Bronchial epithelial cell (primary cell): ENCODE results near the gene TENM4. TPM values are rescaled to one million over a fixed set of nuclear protein-coding genes. Genes with fewer than 3 reads are reported as not detected.

Experiments
- DNase-seq: peaks from one replicate; pipeline ENCODE4 v3.0.0-alpha.2; 2010; ENCODE audit warnings: low read depth
- FAIRE-seq: peaks from 2 replicates; lab custom pipeline; 2011; peaks lifted over from hg19 to GRCh38; lab: Jason Lieb, UNC
- H3K27me3 ChIP-seq: 2 replicates; pipeline ENCODE4 v1.5.1; 2011; ENCODE audit warnings: low read length; ENCODE audit not compliant: control insufficient read depth, insufficient read depth
- H3K36me3 ChIP-seq: 2 replicates; pipeline ENCODE4 v1.5.1; 2011; ENCODE audit warnings: low read length; ENCODE audit not compliant: control insufficient read depth, insufficient read depth
- H3K4me3 ChIP-seq: 2 replicates; pipeline ENCODE4 v1.5.1; 2011; ENCODE audit warnings: mild to moderate bottlenecking, low read depth, low read length, control low read depth
- CTCF ChIP-seq: IDR thresholded peaks from 2 replicates; pipeline ENCODE4 v1.5.1; 2011; ENCODE audit warnings: mild to moderate bottlenecking, moderate library complexity, low read length, control low read depth, inconsistent platforms; ENCODE audit not compliant: insufficient read depth, severe bottlenecking
- total RNA-seq: library from RNA; depleted of rRNA; stranded (reverse); fragments of >200 nt; gene quantifications from 2 replicates; pipeline ENCODE4 v1.2.1, GENCODE V29; 2014

The TENM4 gene
- total RNA-seq, 1 donor from 2014 or later, result 6.1 TPM

DNA sequence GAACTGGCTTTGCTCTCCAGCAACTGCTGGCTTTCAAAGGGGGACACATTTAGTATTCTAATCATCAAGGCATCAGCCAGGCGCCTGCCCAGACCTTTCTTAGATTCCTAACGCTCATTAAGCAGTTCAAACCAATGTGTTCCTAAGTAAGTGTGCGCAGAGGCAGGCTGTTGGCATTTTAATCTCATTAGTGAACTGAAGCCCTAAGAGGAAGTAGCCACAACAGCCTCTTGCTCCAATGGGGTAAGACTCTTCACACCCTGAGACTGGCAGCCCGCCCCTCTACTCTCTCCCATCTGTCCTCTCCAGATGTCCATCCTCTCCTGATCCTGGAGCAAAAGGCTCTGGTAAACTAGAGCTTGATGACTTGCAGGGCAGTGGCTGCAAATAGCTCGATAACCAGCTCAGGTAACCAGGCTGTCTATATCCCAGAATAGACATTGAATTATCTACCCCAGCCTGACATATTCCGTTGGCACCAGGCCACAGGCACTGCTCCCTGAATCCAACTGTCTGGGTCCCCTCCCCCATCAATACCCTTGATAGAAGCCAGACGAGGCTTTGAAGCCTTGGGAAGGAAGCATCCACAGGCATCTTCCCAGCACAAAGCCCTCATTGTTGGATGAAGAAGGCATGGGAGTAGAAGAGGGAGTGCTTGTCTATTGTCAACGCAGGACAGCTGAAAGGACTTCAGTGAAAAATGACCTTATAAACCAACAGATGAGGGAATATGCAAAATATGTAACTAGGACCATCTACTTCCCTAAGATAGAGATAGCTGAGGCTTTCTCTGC is 321.1 kb downstream of the TENM4 start:
- TF ChIP-seq CTCF, result no peak
- H3K4me3 ChIP-seq, result no peak overlapping the region
- no peak for FAIRE-seq
- DNase-seq, result no peak
- H3K36me3 ChIP-seq, result no peaks in the 10 kb centered on the region
- no peaks in the 10 kb centered on the region for H3K27me3 ChIP-seq

DNA sequence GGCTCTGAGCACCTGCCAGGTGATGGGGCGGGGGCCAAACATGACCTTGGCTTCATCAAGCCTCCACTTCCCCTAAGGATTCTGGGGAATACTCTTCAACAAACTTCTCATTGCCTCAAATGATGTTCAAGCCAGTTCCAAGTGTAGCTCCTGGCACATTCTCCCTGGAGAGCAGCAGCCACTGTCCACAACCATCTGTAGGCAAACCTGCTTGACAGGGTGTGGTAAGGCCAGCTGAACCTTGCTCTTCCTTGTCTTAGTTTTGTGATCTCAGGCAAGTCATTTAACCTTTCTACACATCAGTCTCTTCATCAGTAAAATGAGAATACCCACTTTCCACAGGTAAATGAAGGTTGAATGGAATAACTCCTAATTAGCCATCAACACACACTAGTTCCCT is 323.3 kb downstream of the TENM4 start:
- no peaks in the 10 kb centered on the region for H3K36me3 ChIP-seq
- no peak for FAIRE-seq
- no peak overlapping the region for H3K4me3 ChIP-seq
- H3K27me3 ChIP-seq, result no peaks in the 10 kb centered on the region
- no peak for TF ChIP-seq CTCF
- DNase-seq, result no peak

- Histone ChIP-seq H3K4me3 (no peak overlapping the region), H3K36me3 (no peaks in the 10 kb centered on the region), H3K27me3 (no peaks in the 10 kb centered on the region)
- DNase-seq (peak; percentile 78), FAIRE-seq (no peak)
- no peak for TF ChIP-seq CTCF
Measured at GRCh38 chr11:79116600-79116999, 324.2 kb downstream of the TENM4 start.

- no peaks in the 10 kb centered on the region for H3K27me3 ChIP-seq
- H3K36me3 ChIP-seq, result no peaks in the 10 kb centered on the region
- no peak for FAIRE-seq
- TF ChIP-seq CTCF, result no peak
- DNase-seq, result no peak
- no peak overlapping the region for H3K4me3 ChIP-seq
Measured at GRCh38 chr11:79113054-79113690, 327.7 kb downstream of the TENM4 start.

DNA sequence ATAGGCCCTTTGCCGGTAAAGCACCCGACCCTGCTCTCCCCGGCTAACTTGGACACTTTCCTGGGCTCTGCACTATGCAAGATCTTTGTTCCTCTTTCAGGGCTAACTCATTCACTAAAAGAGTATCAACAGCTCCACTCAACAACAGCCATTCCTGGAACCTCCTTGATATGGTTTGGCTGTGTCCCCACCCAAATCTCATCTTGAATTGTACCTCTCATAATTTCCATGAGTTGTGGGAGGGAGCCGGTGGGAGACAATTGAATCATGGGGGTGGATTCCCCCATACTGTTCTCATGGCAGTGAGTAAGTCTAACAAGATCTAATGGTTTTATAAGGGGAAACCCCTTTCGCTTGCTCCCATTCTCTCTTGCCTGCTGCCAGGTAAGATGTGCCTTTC is 330.0 kb downstream of the TENM4 start:
- FAIRE-seq (no peak), DNase-seq (no peak)
- Histone ChIP-seq H3K36me3 (no peaks in the 10 kb centered on the region), H3K4me3 (no peak overlapping the region), H3K27me3 (no peaks in the 10 kb centered on the region)
- no peak for TF ChIP-seq CTCF
